Frontal cortex (tissue), 4 donors: ENCODE results near the gene KRT10. TPM values are rescaled to one million over a fixed set of nuclear protein-coding genes. Genes with fewer than 3 reads are reported as not detected.
A peak's percentile ranks its signal among the peaks of the same experiment; 100 is the strongest.
"Not testable (repeated sequence)": the region's sequence is repeated elsewhere in the genome, so short reads cannot be mapped to it uniquely, and the experiment has no call there.

ENCODE experiments used
- DNase-seq, 2 donors: peaks; one replicate each; pipeline ENCODE4 v3.0.0; 2012; ENCODE audit warnings: low spot score in 2 of 2
- FAIRE-seq: peaks from 2 replicates; lab custom pipeline; 2012; peaks lifted over from hg19 to GRCh38; lab: Jason Lieb, UNC
- total RNA-seq: library from RNA; depleted of rRNA; stranded (reverse); fragments of >200 nt; gene quantifications from one replicate; pipeline ENCODE4 v1.2.3, GENCODE V29; 2014
- donor health status: control.
- donor health status: control.
- donor health status: control.

The KRT10 gene
- total RNA-seq, 1 donor from 2014 or later = 2.4 TPM

DNA sequence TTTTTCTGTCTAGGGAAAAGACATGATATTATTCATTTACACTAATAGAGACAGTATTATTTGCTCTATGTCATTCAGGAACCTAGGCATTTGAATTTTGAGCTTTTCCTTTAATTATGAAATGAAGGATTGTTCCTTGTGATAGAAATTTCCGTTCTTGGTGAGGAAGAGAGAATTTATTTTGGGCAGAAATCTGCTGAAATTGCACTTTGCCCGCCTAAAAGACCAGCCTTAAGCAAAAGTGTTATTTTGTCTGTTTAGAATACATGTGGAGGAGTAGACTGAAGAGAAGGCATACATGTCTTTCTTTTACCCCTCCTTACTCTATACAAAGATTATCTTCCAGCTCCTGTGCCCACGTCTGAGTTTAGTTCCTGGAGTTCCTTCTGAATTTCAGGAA lies 16.8 kb upstream of the KRT10 start:
- DNase-seq (no peak), FAIRE-seq (no peak)

DNA sequence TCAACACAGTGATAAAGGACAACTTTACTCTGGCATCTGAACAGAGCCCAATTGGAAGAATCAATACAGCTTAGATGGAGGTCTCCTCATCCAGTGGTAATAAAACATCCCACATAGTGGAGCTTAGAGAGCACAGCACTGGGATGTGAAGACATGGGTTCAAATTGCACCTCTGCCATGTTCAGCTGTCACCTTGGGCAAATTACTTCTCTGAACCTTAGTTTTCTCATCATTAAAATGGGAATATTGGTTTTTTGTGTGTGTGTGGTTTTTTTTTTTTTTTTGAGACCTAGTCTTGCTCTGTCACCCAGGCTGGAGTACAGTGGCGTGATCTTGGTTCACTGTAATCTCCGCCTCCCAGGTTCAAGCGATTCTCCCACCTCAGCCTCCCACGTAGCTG lies 13.6 kb upstream of the KRT10 start:
- DNase-seq (no peak), FAIRE-seq (no peak)

- FAIRE-seq (peak; percentile 13), DNase-seq (no peak)
Observed at GRCh38 chr17:40833882-40834281, 11.5 kb upstream of the KRT10 start.

DNA sequence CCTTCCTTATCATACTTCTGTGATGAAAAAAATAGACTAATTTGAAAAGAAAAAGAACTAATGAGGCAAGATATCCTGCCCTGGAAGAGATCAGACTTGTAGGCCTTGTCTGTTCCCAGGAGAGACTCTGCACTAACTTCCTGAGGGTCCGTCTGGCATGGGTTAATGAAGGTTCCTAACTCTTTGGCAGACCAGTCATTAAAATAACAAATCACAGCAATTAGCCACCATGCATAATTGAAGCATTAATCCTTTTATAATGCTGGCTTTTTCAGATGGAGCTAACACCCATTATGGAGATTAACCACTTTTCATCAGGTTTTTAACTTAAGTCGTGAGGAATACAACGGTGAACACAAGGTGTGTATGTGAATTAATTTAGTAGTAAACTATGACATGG lies 10.4 kb upstream of the KRT10 start:
- DNase-seq = no peak
- FAIRE-seq = no peak

GRCh38 chr17:40830085-40830776 lies 7.8 kb upstream of the KRT10 start:
- DNase-seq (no peak), FAIRE-seq (no peak)

DNA sequence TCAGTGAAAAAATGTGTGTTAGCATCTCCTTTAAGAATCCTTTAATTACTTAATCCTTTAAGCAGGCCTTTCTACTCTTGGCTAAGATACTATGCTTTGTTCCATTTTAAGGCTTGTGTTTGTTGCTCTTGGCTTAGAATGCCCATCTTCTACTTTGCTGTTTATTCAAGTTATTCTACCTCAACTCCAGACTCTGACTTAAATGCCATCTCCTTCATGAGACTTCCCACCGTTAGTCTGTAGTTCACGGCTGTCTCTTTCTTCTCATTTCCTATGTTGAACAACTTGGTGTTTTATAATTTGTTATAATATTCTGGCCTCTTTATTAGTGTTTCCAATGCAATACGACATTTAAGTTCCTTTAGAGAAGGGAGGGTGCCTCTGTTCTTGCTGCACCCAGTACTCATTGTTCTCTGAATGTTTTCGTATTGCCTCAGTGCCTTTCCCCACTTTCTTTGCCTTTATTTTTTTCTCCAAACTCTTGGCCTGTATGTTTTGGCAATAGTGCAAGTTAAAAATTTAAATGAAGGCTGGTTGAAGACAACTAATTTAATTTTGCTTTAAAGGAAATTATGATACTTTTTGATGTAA lies 6.1 kb upstream of the KRT10 start:
- no peak for FAIRE-seq
- peak in 1 of 2 donors; percentile 11 for DNase-seq

GRCh38 chr17:40827746-40828453 lies 5.5 kb upstream of the KRT10 start:
- DNase-seq = no peak

GRCh38 chr17:40825599-40825998 lies 3.2 kb upstream of the KRT10 start:
- FAIRE-seq (no peak), DNase-seq (no peak)

More at GRCh38 chr17:40827746-40828453, 5.5 kb upstream of the KRT10 start:
- FAIRE-seq = no peak

- DNase-seq = no peak
- no peak for FAIRE-seq
Observed at GRCh38 chr17:40824015-40824832, 1.8 kb upstream of the KRT10 start.

DNA sequence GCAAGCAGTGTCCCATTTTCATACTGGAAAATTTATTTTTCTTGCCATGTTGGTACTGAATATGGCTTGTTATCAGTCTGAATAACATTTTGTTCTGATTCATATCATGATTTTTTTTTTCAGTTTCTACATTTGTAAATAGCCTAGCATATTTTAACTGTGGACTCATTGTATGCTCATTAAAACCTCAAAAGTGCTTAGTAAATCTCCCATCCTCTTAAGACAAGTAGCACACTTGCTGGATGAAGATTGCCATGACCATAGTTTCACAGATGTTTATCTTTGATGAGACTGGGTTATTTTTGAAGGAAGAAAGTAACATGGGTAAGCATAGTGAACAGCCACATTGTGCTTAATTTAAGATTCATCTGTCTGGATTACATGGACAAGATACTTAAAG lies 878 bp downstream of the KRT10 start:
- FAIRE-seq = no peak
- no peak for DNase-seq

DNA sequence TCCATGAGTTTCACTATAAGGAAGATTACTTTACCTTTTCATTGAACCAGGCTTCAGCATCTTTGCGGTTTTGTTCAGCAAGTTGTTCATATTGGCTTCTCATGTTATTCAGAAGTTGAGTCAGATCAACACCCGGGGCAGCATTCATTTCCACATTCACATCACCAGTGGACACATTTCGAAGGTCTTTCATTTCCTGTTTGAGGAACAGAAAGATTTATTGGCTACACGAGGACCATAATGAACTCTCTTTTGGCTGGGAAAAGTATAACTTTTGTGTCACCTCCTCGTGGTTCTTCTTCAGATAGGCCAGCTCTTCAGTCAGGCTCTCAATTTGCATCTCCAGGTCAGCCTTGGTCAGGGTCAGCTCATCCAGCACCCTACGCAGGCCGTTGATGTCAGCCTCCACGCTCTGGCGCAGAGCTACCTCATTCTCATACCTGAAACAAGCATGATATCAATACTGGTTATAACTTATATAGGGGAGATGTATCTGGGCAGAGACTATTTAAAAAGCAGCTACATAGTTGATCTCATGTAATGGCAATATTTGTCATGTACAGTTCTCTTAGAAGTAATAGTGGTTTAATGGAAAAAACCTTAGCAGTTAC lies 2.1 kb downstream of the KRT10 start:
- FAIRE-seq (no peak), DNase-seq (no peak)

DNA sequence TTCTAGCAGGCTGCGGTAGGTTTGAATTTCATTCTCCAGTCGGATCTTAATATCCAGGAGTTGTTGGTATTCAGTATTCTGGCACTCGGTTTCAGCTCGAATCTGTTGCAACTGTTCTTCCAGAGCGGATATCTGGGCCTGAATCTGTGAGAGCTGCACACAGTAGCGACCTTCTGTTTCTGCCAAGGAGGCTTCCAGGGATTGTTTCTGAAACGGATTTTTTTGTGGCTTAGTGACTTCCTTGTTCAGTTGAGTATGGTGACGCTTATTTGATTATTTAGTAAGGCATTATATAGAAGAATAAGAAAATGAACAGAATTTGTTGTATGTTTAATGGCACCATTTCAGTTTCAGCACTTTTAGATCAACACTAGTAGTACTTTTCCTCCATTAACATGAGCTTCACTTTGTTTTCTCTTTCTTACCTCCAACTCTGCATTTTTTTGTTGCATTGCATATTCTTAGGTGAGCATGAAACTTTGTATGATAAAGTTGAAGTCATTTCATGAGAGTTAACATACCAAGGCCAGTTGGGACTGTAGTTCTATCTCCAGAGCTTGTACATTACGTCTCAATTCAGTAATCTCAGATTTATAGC lies 2.8 kb downstream of the KRT10 start:
- no peak for FAIRE-seq
- DNase-seq = peak; percentile 14 to 18

DNA sequence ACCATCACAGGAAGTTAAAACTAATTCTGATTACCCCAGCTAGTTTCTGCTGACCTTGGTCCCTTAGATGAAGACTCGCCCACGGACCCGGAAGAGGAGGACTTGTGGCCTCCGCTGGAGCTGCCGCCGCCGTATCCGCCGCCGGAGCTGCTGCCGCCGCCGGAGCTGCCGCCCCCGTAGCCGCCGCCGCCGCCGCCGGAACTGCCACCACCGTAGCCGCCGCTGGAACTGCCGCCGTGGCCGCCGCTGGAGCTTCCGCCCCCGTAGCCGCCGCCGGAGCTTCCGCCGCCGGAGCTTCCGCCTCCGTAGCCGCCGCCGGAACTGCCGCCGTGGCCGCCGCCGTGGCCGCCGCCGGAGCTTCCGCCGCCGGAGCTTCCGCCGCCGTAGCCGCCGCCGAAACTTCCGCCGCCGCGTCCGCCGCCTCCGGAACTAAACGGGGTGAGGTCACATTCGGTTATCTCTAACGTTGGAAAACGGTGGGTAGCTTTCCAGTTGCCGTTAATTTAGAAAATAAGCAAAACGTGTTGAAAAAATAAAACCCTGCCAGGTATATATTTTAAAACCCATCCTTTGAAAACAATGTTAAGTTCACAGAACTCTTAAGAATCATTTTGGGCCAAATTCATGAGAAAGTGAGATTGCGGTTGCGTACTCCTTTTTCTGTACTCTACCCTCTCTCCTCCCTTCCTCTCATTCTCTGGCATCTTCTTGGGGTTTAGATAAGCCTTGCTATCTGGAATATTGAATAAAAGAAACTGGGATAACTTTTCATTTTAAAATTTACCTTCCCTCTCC lies 3.5 kb downstream of the KRT10 start:
- no peak for FAIRE-seq
- DNase-seq = peak; percentile 73 to 78

- FAIRE-seq (no peak), DNase-seq (no peak)
Observed at GRCh38 chr17:40818343-40818732, 4.1 kb downstream of the KRT10 start.

DNA sequence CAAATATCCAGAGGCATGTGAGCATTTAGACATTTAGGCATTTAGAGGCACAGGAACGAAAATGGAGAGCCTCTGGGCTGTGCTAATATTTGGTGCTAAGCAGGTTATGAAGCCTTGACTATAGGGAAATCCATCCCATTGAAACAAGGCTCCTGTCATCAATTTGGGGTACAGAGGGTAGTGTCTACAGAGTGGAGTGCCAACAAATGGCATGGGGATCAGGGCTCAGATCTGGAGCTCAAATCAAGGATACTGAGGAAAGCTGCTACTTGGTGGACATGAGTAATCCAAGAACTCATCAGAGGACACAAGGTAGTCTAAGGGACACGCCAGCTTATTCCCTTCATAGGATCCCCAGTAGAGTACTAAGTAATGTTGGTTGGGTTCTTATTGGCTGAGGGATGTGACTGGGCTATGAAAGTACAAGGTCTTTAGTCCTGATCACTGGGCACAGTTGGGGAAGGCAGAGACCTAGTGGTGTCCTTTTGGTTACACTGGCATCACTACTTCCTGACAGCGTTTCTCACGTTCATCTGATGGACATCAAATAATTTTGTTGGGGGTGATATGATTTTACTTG lies 5.2 kb downstream of the KRT10 start:
- no peak for DNase-seq
- no peak for FAIRE-seq

- DNase-seq (no peak), FAIRE-seq (no peak)
Observed at GRCh38 chr17:40816569-40816968, 5.8 kb downstream of the KRT10 start.

- no peak for DNase-seq
Observed at GRCh38 chr17:40815381-40815780, 7.0 kb downstream of the KRT10 start.

GRCh38 chr17:40814657-40815056 lies 7.8 kb downstream of the KRT10 start:
- not testable (repeated sequence) for FAIRE-seq, DNase-seq

More at GRCh38 chr17:40815381-40815780, 7.0 kb downstream of the KRT10 start:
- no peak for FAIRE-seq
